ENCODE data around the gene CEP131. TPM values are rescaled to one million over a fixed set of nuclear protein-coding genes. Genes with fewer than 3 reads are reported as not detected.
A peak's percentile ranks its signal among the peaks of the same experiment; 100 is the strongest.

The CEP131 gene
- total RNA-seq, 1 donor from 2014 or later = 2.1 TPM

- no peak for DNase-seq (ENCODE audit: low spot score)
- no peak for ATAC-seq
These were observed 19.6 kb downstream of the CEP131 start for GRCh38 chr17:81203136-81203535.

- ATAC-seq (no peak), DNase-seq (ENCODE audit: low spot score) (no peak)
These were observed 20.4 kb downstream of the CEP131 start for GRCh38 chr17:81202318-81202717.

GRCh38 chr17:81200695-81201580, 21.8 kb downstream of the CEP131 start:
- ATAC-seq = peak; percentile 87
- DNase-seq (ENCODE audit: low spot score) = no peak

GRCh38 chr17:81200201-81200600, 22.6 kb downstream of the CEP131 start:
- ATAC-seq (no peak), DNase-seq (ENCODE audit: low spot score) (no peak)

- ATAC-seq (no peak), DNase-seq (ENCODE audit: low spot score) (no peak)
These were observed 23.3 kb downstream of the CEP131 start for GRCh38 chr17:81199482-81199830.

GRCh38 chr17:81198826-81199481, 23.8 kb downstream of the CEP131 start:
- DNase-seq (ENCODE audit: low spot score) (no peak), ATAC-seq (no peak)

- no peak for DNase-seq (ENCODE audit: low spot score)
- no peak for ATAC-seq
These were observed 24.8 kb downstream of the CEP131 start for GRCh38 chr17:81197831-81198490.

- DNase-seq (ENCODE audit: low spot score) (no peak), ATAC-seq (no peak)
These were observed 25.4 kb downstream of the CEP131 start for GRCh38 chr17:81197409-81197795.

- ATAC-seq = peak; percentile 6
- no peak for DNase-seq (ENCODE audit: low spot score)
These were observed 26.0 kb downstream of the CEP131 start for GRCh38 chr17:81196505-81197408.

- ATAC-seq (no peak), DNase-seq (ENCODE audit: low spot score) (no peak)
These were observed 26.7 kb downstream of the CEP131 start for GRCh38 chr17:81195941-81196495.

GRCh38 chr17:81194941-81195901, 27.5 kb downstream of the CEP131 start:
- DNase-seq (ENCODE audit: low spot score) = no peak
- ATAC-seq = no peak

GRCh38 chr17:81194225-81194760, 28.5 kb downstream of the CEP131 start:
- ATAC-seq (no peak), DNase-seq (ENCODE audit: low spot score) (no peak)

- DNase-seq (ENCODE audit: low spot score) = no peak
- ATAC-seq = no peak
These were observed 29.1 kb downstream of the CEP131 start for GRCh38 chr17:81193470-81194224.

GRCh38 chr17:81193051-81193410, 29.7 kb downstream of the CEP131 start:
- no peak for DNase-seq (ENCODE audit: low spot score)
- no peak for ATAC-seq

GRCh38 chr17:81192386-81193050, 30.2 kb downstream of the CEP131 start:
- ATAC-seq = no peak
- no peak for DNase-seq (ENCODE audit: low spot score)

- DNase-seq (ENCODE audit: low spot score) = no peak
These were observed 31.1 kb downstream of the CEP131 start for GRCh38 chr17:81191646-81192045.

GRCh38 chr17:81191116-81191515, 31.6 kb downstream of the CEP131 start:
- ATAC-seq = no peak
- no peak for DNase-seq (ENCODE audit: low spot score)

More at GRCh38 chr17:81191646-81192045, 31.1 kb downstream of the CEP131 start:
- no peak for ATAC-seq

- DNase-seq (ENCODE audit: low spot score) (no peak), ATAC-seq (no peak)
These were observed 32.2 kb downstream of the CEP131 start for GRCh38 chr17:81190591-81190990.
